ENCODE results near the gene HIPK1.

HIPK1 gene

GRCh38 chr1:113995382-113995781 is 66.3 kb downstream of the HIPK1 start:
- no peak for TF ChIP-seq CTCF (IDR thresholded peaks at IDR 0.05; ENCODE audit: control extremely low read depth, extremely low read depth, low read depth, missing control alignments)
- DNase-seq (ENCODE audit: extremely low spot score), result no peak
- CTCF ChIA-PET, result no interaction called here
- POLR2A ChIA-PET, result no interaction called here

GRCh38 chr1:113998361-113998760 is 69.2 kb downstream of the HIPK1 start:
- TF ChIP-seq CTCF (IDR thresholded peaks at IDR 0.05; ENCODE audit: control extremely low read depth, extremely low read depth, low read depth, missing control alignments), result no peak
- POLR2A ChIA-PET, result no interaction called here
- CTCF ChIA-PET, result interaction anchor here (1.6 kb wide), 1 partner anchor 20 kb away, joined by 4 read pairs; no protein-coding TSS in a partner anchor
- DNase-seq (ENCODE audit: extremely low spot score), result no peak

- CTCF ChIA-PET, result interaction anchor here (1.6 kb wide), 1 partner anchor 21 kb away, joined by 4 read pairs; no protein-coding TSS in a partner anchor
- no peak for TF ChIP-seq CTCF (IDR thresholded peaks at IDR 0.05; ENCODE audit: control extremely low read depth, extremely low read depth, low read depth, missing control alignments)
- no peak for DNase-seq (ENCODE audit: extremely low spot score)
- POLR2A ChIA-PET, result no interaction called here
Observed at GRCh38 chr1:113999233-113999632, 70.1 kb downstream of the HIPK1 start.

- TF ChIP-seq CTCF (IDR thresholded peaks at IDR 0.05; ENCODE audit: control extremely low read depth, extremely low read depth, low read depth, missing control alignments), result no peak
- no peak for DNase-seq (ENCODE audit: extremely low spot score)
- ChIA-PET POLR2A (no interaction called here), CTCF (no interaction called here)
Observed at GRCh38 chr1:113999799-114000198, 70.7 kb downstream of the HIPK1 start.

GRCh38 chr1:114000406-114000805 is 71.3 kb downstream of the HIPK1 start:
- TF ChIP-seq CTCF (IDR thresholded peaks at IDR 0.05; ENCODE audit: control extremely low read depth, extremely low read depth, low read depth, missing control alignments), result no peak
- ChIA-PET CTCF (no interaction called here), POLR2A (no interaction called here)
- no peak for DNase-seq (ENCODE audit: extremely low spot score)

GRCh38 chr1:114002492-114003239 is 73.5 kb downstream of the HIPK1 start:
- ChIA-PET CTCF (interaction anchor here (1.1 kb wide), 1 partner anchor 24 kb away, joined by 3 read pairs; no protein-coding TSS in a partner anchor), POLR2A (no interaction called here)
- no peak for DNase-seq (ENCODE audit: extremely low spot score)
- no peak for TF ChIP-seq CTCF (IDR thresholded peaks at IDR 0.05; ENCODE audit: control extremely low read depth, extremely low read depth, low read depth, missing control alignments)

Measured in GM10248 (cell line).